Measurements from ENCODE around the gene NEK5.
"Not testable (repeated sequence)": the region's sequence is repeated elsewhere in the genome, so short reads cannot be mapped to it uniquely, and the experiment has no call there.

NEK5 gene

GRCh38 chr13:52137489-52137888 lies 8.6 kb upstream of the NEK5 start:
- DNase-seq = no peak

DNA sequence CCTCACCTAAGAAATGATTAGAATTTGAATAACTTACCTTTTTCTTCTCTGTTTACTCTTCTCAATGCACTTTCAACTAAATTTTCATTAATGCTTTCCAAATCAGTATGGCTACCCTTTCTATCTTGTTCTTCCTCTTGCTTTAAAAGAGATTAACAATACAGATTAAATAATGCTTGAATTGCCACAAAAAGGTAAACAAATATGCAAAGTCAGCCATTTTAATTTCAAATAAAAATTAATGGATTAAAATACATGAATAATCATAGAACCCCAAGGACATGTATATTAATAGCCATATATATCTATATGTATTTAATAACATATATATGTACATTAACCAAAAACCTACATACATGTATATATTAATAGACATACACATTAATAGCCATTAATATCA lies 7.9 kb upstream of the NEK5 start:
- no peak for DNase-seq

DNA sequence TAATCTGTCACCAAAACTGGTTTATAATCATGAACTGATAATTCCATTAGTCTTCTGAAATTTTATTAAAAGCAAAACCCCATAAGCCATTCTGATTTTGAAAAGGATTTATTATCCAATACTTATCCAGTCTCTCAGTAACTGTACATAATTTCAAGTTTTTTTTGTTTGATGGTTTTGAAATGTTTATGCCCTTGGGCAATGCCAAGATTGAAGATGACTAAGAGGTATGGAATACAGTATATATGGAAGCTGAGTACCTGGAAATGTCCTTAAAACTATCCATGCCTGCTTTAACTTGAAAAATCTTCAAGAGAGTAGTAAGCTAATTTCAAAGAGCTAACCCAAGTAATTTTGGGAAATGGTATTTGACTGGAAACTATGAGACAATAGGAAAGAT lies 1.8 kb upstream of the NEK5 start:
- no peak for DNase-seq

- peak; percentile 40 to 50 for DNase-seq
These were observed 830 bp downstream of the NEK5 start for GRCh38 chr13:52127783-52128702.

DNA sequence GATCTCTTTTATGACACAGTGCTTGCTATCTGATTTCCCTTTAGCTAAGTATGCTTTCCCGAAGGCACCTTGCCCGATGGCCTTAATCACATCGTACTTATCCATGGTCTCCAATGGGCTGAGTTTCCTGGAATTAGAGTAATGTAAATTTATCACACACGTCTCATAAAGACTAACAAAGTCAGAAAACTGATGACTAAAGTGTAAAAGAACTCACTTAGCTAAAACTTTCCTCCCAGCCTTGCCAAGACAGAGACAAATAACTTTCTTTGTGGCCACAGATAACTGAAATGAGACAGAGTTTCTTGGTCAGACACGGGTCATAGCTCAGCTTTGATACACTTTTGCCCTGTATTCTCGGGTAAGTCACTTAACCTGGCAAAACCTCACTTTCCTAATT lies 1.5 kb downstream of the NEK5 start:
- no peak for DNase-seq

GRCh38 chr13:52125547-52125946 lies 3.3 kb downstream of the NEK5 start:
- DNase-seq = no peak

DNA sequence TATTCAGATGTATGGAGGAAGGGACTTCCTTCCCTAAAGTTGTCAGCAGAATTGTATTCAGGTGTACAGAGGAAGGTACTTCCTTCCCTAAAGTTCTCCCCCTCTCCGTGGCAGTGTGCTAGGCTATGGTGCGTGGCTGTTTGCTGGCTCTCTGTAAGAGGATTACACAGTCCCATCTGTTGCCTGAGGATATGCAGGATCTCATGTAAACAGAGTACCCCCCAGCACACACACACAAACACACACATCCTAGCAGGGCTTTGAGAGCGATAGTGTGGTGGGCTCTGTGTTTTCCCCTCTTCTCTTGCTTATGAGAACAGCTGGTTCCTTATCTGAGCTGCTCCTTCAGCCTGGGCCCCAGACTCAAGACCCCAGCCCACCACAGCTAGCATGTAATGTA lies 10.3 kb downstream of the NEK5 start:
- no peak for DNase-seq

GRCh38 chr13:52118095-52118494 lies 10.8 kb downstream of the NEK5 start:
- DNase-seq = no peak

GRCh38 chr13:52112591-52112990 lies 16.3 kb downstream of the NEK5 start:
- no peak for DNase-seq

GRCh38 chr13:52109116-52109670 lies 19.7 kb downstream of the NEK5 start:
- DNase-seq = no peak

DNA sequence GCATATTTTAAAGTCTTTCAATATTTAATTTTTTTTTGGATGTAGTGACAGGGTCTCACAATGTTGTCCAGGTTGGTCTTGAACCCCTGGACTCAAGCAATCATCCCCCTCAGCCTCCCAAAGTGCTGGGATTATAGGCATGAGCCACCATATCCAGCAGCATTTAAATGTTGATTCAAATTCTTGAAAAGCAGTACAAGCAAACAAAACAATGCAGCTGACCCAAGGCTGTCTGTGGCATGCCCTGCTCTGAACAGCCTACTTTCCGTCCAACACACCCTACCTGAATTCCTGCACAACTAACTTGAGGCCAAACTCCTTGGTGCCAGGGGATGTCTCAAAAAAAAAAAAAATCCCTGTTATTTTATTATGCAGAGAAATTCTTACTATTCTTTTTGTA lies 23.0 kb downstream of the NEK5 start:
- DNase-seq = no peak

- DNase-seq = no peak
These were observed 24.2 kb downstream of the NEK5 start for GRCh38 chr13:52104624-52105023.

GRCh38 chr13:52103386-52103785 lies 25.5 kb downstream of the NEK5 start:
- DNase-seq = no peak

GRCh38 chr13:52102423-52102822 lies 26.4 kb downstream of the NEK5 start:
- DNase-seq = not testable (repeated sequence)

- no peak for DNase-seq
These were observed 31.7 kb downstream of the NEK5 start for GRCh38 chr13:52097197-52097596.

DNA sequence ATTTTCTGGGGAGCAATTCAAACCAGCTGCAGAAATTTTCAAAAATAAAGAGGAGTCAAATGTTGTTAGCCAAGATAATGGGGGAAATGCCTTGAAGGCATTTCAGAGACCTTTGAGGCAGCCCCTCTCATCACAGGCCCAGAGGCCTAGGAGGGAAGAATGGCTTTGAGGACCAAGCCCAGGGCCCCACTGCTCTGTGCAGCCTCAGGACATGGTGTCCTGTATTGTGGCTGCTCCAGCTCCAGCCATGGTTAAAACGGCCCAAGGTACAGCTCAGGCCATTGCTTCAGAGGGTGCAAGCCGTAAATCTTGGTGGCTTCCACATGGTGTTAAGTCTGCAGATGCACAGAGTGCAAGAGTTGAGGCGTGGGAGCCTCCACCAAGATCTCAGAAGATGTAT lies 32.1 kb downstream of the NEK5 start:
- DNase-seq = no peak

- no peak for DNase-seq
These were observed 32.8 kb downstream of the NEK5 start for GRCh38 chr13:52096062-52096461.

DNA sequence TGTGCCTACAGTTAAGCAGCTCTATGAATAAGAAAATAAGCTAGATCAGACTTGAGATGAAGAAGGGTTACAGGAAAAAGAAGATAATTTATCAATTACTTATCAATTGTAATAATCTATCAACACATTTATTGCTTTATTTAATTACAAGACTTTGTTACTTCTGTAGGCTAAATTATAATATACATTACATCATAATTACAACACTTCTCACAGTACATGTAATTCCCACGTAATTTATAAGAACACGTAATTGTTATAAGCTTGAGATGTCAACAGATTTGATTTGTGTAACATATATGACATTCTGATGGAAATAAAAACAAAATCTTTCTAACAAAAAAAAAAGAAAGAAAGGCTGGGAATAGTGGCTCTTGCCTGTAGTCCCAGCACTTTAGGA lies 36.8 kb downstream of the NEK5 start:
- no peak for DNase-seq

DNA sequence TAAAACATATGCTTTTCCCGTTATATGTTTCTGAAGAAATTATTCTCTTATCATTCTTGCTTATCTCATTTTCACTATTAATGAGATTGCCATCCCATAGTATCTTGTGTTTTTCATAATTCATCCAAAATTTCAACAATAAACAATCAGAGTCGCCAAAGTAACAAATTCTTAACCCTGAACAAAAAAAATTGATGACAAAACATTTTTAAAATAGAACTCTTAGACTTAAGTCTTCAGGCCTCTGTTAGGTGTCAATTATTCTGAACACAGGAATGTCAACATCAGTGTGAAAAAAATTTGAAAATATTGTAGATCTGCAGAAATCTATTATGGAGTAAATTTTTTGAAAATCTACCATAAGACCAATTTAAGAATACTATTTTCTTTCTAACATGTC lies 37.4 kb downstream of the NEK5 start:
- no peak for DNase-seq

- no peak for DNase-seq
These were observed 43.5 kb downstream of the NEK5 start for GRCh38 chr13:52085421-52085820.

DNA sequence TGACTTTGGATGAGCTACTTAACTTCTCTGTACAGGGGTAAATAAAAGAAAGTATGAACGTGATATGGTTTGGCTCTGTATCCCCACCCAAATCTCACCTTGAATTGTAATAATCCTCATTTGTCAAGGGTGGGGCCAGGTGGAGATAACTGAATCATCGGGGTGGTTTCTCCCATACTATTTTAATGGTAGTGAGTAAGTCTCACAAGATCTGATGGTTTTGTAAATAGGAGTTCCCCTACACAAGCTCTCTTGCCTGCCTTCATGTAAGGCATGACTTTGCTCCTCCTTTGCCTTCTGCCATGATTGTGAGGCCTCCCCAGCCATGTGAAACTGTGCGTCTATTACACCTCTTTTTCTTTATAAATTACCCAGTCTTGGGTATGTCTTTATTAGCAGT lies 43.9 kb downstream of the NEK5 start:
- not testable (repeated sequence) for DNase-seq

GRCh38 chr13:52082601-52083000 lies 46.3 kb downstream of the NEK5 start:
- no peak for DNase-seq

DNA sequence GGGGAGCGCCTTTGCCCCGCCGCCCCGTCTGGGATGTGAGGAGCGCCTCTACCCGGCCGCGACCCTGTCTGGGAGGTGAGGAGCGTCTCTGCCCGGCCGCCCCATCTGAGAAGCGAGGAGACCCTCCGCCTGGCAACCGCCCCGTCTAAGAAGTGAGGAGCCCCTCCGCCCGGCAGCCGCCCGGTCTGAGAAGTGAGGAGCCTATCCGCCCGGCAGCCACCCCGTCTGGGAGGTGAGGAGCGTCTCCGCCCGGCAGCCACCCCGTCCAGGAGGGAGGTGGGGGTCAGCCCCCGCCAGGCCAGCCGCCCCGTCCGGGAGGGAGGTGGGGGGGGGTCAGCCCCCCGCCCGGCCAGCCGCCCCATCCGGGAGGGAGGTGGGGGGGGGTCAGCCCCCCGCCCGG lies 49.0 kb downstream of the NEK5 start:
- not testable (repeated sequence) for DNase-seq

- DNase-seq = peak in 1 of 2 experiments; percentile 17
These were observed 57.8 kb downstream of the NEK5 start for GRCh38 chr13:52070929-52071523.

Measured in activated CD4-positive, alpha-beta T cell treated with anti-CD3 and anti-CD28 coated beads, Interleukin-2, amount 50 U/mL, for 4 hours (primary cell).